Adrenal gland (tissue), 12 donors: ENCODE measurements around the gene SAMD11. TPM values are rescaled to one million over a fixed set of nuclear protein-coding genes. Genes with fewer than 3 reads are reported as not detected.

Experiments used
- DNase-seq, 7 donors: peaks; one replicate each; pipeline ENCODE4 v3.0.0-alpha.2; 2019 to 2020
- H3K27ac ChIP-seq, 5 donors: fragments of 200-600 bp; sonication (generic) in 4 of 5; 1 replicate in 3 of 5; 2 replicates in 2 of 5; pipeline versions ENCODE4 v1.5.1 to v1.8.0; 2016 to 2020; ENCODE audit warnings: mild to moderate bottlenecking in 1 of 5
- H3K27me3 ChIP-seq: fragments of 200-600 bp; 2 replicates; pipeline ENCODE4 v1.8.0; 2021
- H3K36me3 ChIP-seq, 2 donors: fragments of 200-600 bp; replicated peaks in 1 of 2; 1 replicate in 1 of 2; 2 replicates in 1 of 2; pipeline versions ENCODE4 v1.5.1 to v1.8.0; 2018 to 2022
- H3K4me1 ChIP-seq, 2 donors: fragments of 200-600 bp; replicated peaks in 1 of 2; 1 replicate in 1 of 2; 2 replicates in 1 of 2; pipeline versions ENCODE4 v1.5.1 to v1.8.0; 2018 to 2021
- H3K4me3 ChIP-seq, 4 donors: fragments of 200-600 bp; sonication (generic) in 3 of 4; one replicate each; pipeline ENCODE4 v1.5.1; 2016 to 2018
- H3K9me3 ChIP-seq, 3 donors: fragments of 200-600 bp; sonication (generic) in 1 of 3; replicated peaks in 1 of 3; 1 replicate in 2 of 3; 2 replicates in 1 of 3; pipeline versions ENCODE4 v1.5.1 to v1.8.0; 2016 to 2021
- CTCF ChIP-seq, 6 experiments: fragments of 450-650 bp in 4 of 6; fragments of 200-600 bp in 2 of 6; sonication (generic) in 1 of 6; IDR thresholded peaks; 1 replicate in 5 of 6; 2 replicates in 1 of 6; pipeline versions ENCODE4 v1.5.1 to v1.8.0; 2016 to 2021; ENCODE audit warnings: antibody characterized with exemption in 6 of 6, mild to moderate bottlenecking in 2 of 6, moderate library complexity in 1 of 6
- POLR2A ChIP-seq, 2 donors: fragments of 450-650 bp; IDR thresholded peaks; one replicate each; pipeline ENCODE4 v1.6.1; 2017; ENCODE audit warnings: antibody characterized with exemption in 2 of 2, mild to moderate bottlenecking in 2 of 2, moderate library complexity in 1 of 2
- WGBS, 4 donors: extraction: QIAGEN DNeasy Blood & Tissue Kit in 2 of 4; methylation state at CpG; one replicate each; pipeline versions ENCODE4 v1.1.5 to v1.1.7; 2013 to 2017; 5-methylcytosine and 5-hydroxymethylcytosine counted together
- intact Hi-C, 2 donors: fragments of 100-400 bp; cut with DNase I; formaldehyde crosslinking; loops; one replicate each; pipeline versions ENCODE4 v1.14.1 to v1.15.0; 2022 to 2023
- polyA plus RNA-seq, 3 donors: library from polyadenylated mRNA; stranded (reverse); fragments of 200-250 nt in 2 of 3; fragments of 350-450 nt in 1 of 3; fragmentation: Illumina TruSeq in 1 of 3; extraction: RNeasy Lipid Tissue Mini Kit (QIAGEN cat#74804) in 1 of 3; gene quantifications; one replicate each; pipeline ENCODE4 v1.2.3, GENCODE V29; 2013 to 2014
- total RNA-seq, 9 donors: library from RNA; depleted of rRNA in 4 of 9; stranded (reverse); fragments of >200 nt in 4 of 9; fragments of 120-200 nt in 1 of 9; fragmentation: NEBNext Ultra II Directional in 1 of 9; extraction: Animal tissue kit (Norgen Biotek cat#: 25700) in 1 of 9; gene quantifications; one replicate each; pipeline versions ENCODE4 v1.1.0 to v1.2.4, GENCODE V29; 2013 to 2023
- donor health status: healthy with polysubstance abuse.
- donor health status: Bipolar disorder and iron deficiency.
- donor health status: DM: yes; HTN: yes; CAD: no.
- donor health status: DM: no; HTN: no; CAD: no.
- donor health status: DM: no; HTN: no; CAD: no.
- donor health status: DM: yes; HTN: yes; CAD: no.

The SAMD11 gene
- total and polyA plus RNA-seq, 12 donors: 1.8 to 96.6 (median 16.7) TPM

GRCh38 chr1:925561-926421 lies 2.1 kb downstream of the SAMD11 start:
- 5 to 8% (median 6%) methylated on average over 19 to 65 of the region's 65 CpGs for WGBS, 4 donors
- peaks cover 3 to 16% of the 10 kb centered on the region in 2 donors for H3K4me1 ChIP-seq
- intact Hi-C loops: no loop called here
- no peaks in the 10 kb centered on the region for H3K9me3 ChIP-seq
- H3K36me3 ChIP-seq: no peaks in the 10 kb centered on the region
- DNase-seq: no peak
- peak overlapping the region in 1 of 4 donors; percentile 61 for H3K4me3 ChIP-seq
- TF ChIP-seq POLR2A (IDR thresholded peaks at IDR 0.05) (peak in 1 of 2 donors; percentile 53), CTCF (IDR thresholded peaks at IDR 0.05) (no peak)
- peaks cover 46% of the 10 kb centered on the region for H3K27me3 ChIP-seq
- H3K27ac ChIP-seq: peak overlapping the region in 1 of 5 donors; percentile 69

GRCh38 chr1:927234-927633 lies 3.5 kb downstream of the SAMD11 start:
- Histone ChIP-seq H3K4me3 (no peak overlapping the region), H3K9me3 (no peaks in the 10 kb centered on the region), H3K27ac (no peak overlapping the region), H3K36me3 (no peaks in the 10 kb centered on the region), H3K4me1 (peaks cover 3 to 11% of the 10 kb centered on the region in 2 donors), H3K27me3 (peaks cover 35% of the 10 kb centered on the region)
- no peak for TF ChIP-seq POLR2A (IDR thresholded peaks at IDR 0.05)
- TF ChIP-seq CTCF (IDR thresholded peaks at IDR 0.05): no peak
- 46 to 74% (median 64%) methylated on average over 4 to 9 of the region's 9 CpGs for WGBS, 4 donors
- intact Hi-C loops: no loop called here
- no peak for DNase-seq

GRCh38 chr1:927748-928147 lies 4.0 kb downstream of the SAMD11 start:
- Histone ChIP-seq H3K36me3 (no peaks in the 10 kb centered on the region), H3K27me3 (peaks cover 30% of the 10 kb centered on the region), H3K27ac (no peak overlapping the region), H3K9me3 (no peaks in the 10 kb centered on the region), H3K4me1 (peaks cover 3 to 11% of the 10 kb centered on the region in 2 donors), H3K4me3 (no peak overlapping the region)
- TF ChIP-seq POLR2A (IDR thresholded peaks at IDR 0.05) (no peak), CTCF (IDR thresholded peaks at IDR 0.05) (no peak)
- intact Hi-C loops: no loop called here
- DNase-seq: no peak
- 49 to 72% (median 65%) methylated on average over 2 to 10 of the region's 10 CpGs for WGBS, 4 donors

GRCh38 chr1:928825-929661 lies 5.3 kb downstream of the SAMD11 start:
- intact Hi-C loops: no loop called here
- Histone ChIP-seq H3K4me1 (peaks cover 0 to 4% of the 10 kb centered on the region in 2 donors), H3K27ac (no peak overlapping the region), H3K9me3 (no peaks in the 10 kb centered on the region), H3K4me3 (no peak overlapping the region), H3K36me3 (no peaks in the 10 kb centered on the region), H3K27me3 (peaks cover 30% of the 10 kb centered on the region)
- no peak for DNase-seq
- 73 to 75% (median 74%) methylated on average over 37 to 40 of the region's 40 CpGs for WGBS, 4 donors
- TF ChIP-seq CTCF (IDR thresholded peaks at IDR 0.05) (no peak), POLR2A (IDR thresholded peaks at IDR 0.05) (no peak)
